Keratinocyte (primary cell): Measurements from ENCODE around the gene DNAH8. TPM values are rescaled to one million over a fixed set of nuclear protein-coding genes. Genes with fewer than 3 reads are reported as not detected.
"Not testable (repeated sequence)": the region's sequence is repeated elsewhere in the genome, so short reads cannot be mapped to it uniquely, and the experiment has no call there.

Experiments
- DNase-seq: peaks from one replicate; pipeline ENCODE4 v3.0.0-alpha.2; 2011; ENCODE audit warnings: low read depth, missing footprints, low spot score
- FAIRE-seq: peaks from 2 replicates; lab custom pipeline; 2011; peaks lifted over from hg19 to GRCh38; lab: Jason Lieb, UNC
- H2AFZ ChIP-seq: 2 replicates; pipeline ENCODE4 v1.6.0; 2012; ENCODE audit warnings: low read length, control low read depth, inconsistent platforms; ENCODE audit not compliant: control insufficient read depth
- H3K27ac ChIP-seq: 2 replicates; pipeline ENCODE4 v1.5.1; 2011; ENCODE audit warnings: low read length; ENCODE audit not compliant: control insufficient read depth, insufficient read depth
- H3K27me3 ChIP-seq: 3 replicates; pipeline ENCODE4 v1.6.0; 2011; ENCODE audit warnings: low read length; ENCODE audit not compliant: control insufficient read depth, insufficient read depth; ENCODE audit errors: extremely low read depth
- H3K36me3 ChIP-seq, 2 experiments: 2 replicates in 1 of 2; 3 replicates in 1 of 2; pipeline ENCODE4 v1.5.1; 2011; ENCODE audit warnings: low read length in 2 of 2, mild to moderate bottlenecking in 1 of 2; ENCODE audit not compliant: control insufficient read depth in 2 of 2, insufficient read depth in 2 of 2; ENCODE audit errors: extremely low read depth in 1 of 2
- H3K4me1 ChIP-seq: 3 replicates; pipeline ENCODE4 v1.5.1; 2011; ENCODE audit warnings: low read length; ENCODE audit not compliant: control insufficient read depth, insufficient read depth; ENCODE audit errors: extremely low read depth
- H3K4me2 ChIP-seq: 3 replicates; pipeline ENCODE4 v1.6.0; 2011; ENCODE audit warnings: low read depth, low read length; ENCODE audit not compliant: control insufficient read depth, insufficient read depth; ENCODE audit errors: extremely low read depth
- H3K4me3 ChIP-seq, 3 experiments: fragments of 200-600 bp in 1 of 3; sonication (generic) in 1 of 3; 2 replicates in 2 of 3; 3 replicates in 1 of 3; pipeline ENCODE4 v1.5.1; 2011 to 2016; ENCODE audit warnings: low read length in 3 of 3, mild to moderate bottlenecking in 3 of 3, control low read depth in 2 of 3, inconsistent platforms in 1 of 3, low read depth in 1 of 3, mixed read lengths in 1 of 3, mixed run types in 1 of 3, moderate library complexity in 1 of 3; ENCODE audit not compliant: control insufficient read depth in 2 of 3, insufficient read depth in 2 of 3; ENCODE audit errors: extremely low read depth in 1 of 3
- H3K79me2 ChIP-seq: 2 replicates; pipeline ENCODE4 v1.6.0; 2012; ENCODE audit warnings: low read length; ENCODE audit not compliant: control insufficient read depth, insufficient read depth
- H3K9ac ChIP-seq: 3 replicates; pipeline ENCODE4 v1.6.0; 2011; ENCODE audit warnings: low read length; ENCODE audit not compliant: control insufficient read depth, insufficient read depth; ENCODE audit errors: extremely low read depth
- H3K9me1 ChIP-seq: 3 replicates; pipeline ENCODE4 v1.6.0; 2011; ENCODE audit warnings: low read length; ENCODE audit not compliant: control insufficient read depth, insufficient read depth; ENCODE audit errors: extremely low read depth
- H3K9me3 ChIP-seq: 2 replicates; pipeline ENCODE4 v1.5.1; 2012; ENCODE audit warnings: low read depth, low read length; ENCODE audit not compliant: control insufficient read depth
- H4K20me1 ChIP-seq: 3 replicates; pipeline ENCODE4 v1.6.0; 2011; ENCODE audit warnings: low read length; ENCODE audit not compliant: control insufficient read depth, insufficient read depth; ENCODE audit errors: extremely low read depth
- CTCF ChIP-seq, 3 experiments: IDR thresholded peaks in 1 of 3; conservative IDR thresholded peaks in 1 of 3; optimal IDR thresholded peaks in 1 of 3; 2 replicates in 2 of 3; 3 replicates in 1 of 3; pipeline versions ENCODE3 to v1.5.1; 2011; ENCODE audit warnings: low read length in 3 of 3, mild to moderate bottlenecking in 3 of 3, moderate library complexity in 2 of 3, control low read depth in 1 of 3, inconsistent platforms in 1 of 3; ENCODE audit not compliant: insufficient read depth in 2 of 3; ENCODE audit errors: extremely low read depth in 1 of 3
- EZH2 ChIP-seq: IDR thresholded peaks from one replicate; pipeline ENCODE4 v1.6.1; 2012; ENCODE audit warnings: inconsistent platforms, mild to moderate bottlenecking, low read length, moderate library complexity
- dilution Hi-C: fragments of 300-500 bp; cut with MboI; formaldehyde crosslinking; loops from one replicate; pipeline ENCODE4 v1.7.0; 2020; ENCODE audit warnings: low sequenced_read_pairs; ENCODE audit not compliant: extremely low pct_ligation_motif_present
- polyA plus RNA-seq, 5 experiments: library from polyadenylated mRNA; depleted of rRNA in 3 of 5; stranded (reverse) in 3 of 5; stranded (forward) in 1 of 5; unstranded in 1 of 5; fragments of >200 nt; gene quantifications; 1 replicate in 1 of 5; 2 replicates in 3 of 5; 3 replicates in 1 of 5; pipeline versions ENCODE4 v1.2.1 to v1.2.3, GENCODE V29; 2011 to 2012; ENCODE audit warnings: missing spikeins in 2 of 5, low read depth in 1 of 5, low replicate concordance in 1 of 5

DNAH8 gene
- polyA plus RNA-seq, 1 donor (not counting 4 experiments of a cell fraction or from before 2014, with no cell fraction given) = 0.01 TPM

- no peak overlapping the region for H3K4me3 ChIP-seq
- H3K9me1 ChIP-seq = no peaks in the 10 kb centered on the region
- no peaks in the 10 kb centered on the region for H3K4me1 ChIP-seq
- no peaks in the 10 kb centered on the region for H3K27me3 ChIP-seq
- H3K4me2 ChIP-seq = no peak overlapping the region
- H3K79me2 ChIP-seq = peaks cover 93% of the 10 kb centered on the region
- TF ChIP-seq CTCF (optimal IDR thresholded peaks at IDR 0.05 in 1 of 3, IDR thresholded peaks at IDR 0.05 in 1 of 3, conservative IDR thresholded peaks at IDR 0.05 in 1 of 3; ENCODE audit: extremely low read depth in 1 of 3, insufficient read depth in 2 of 3, low read length in 3 of 3) (no peak), EZH2 (no peak)
- H3K9me3 ChIP-seq = no peaks in the 10 kb centered on the region
- H3K9ac ChIP-seq = no peak overlapping the region
- dilution Hi-C loops = no loop called here
- H3K27ac ChIP-seq = no peak overlapping the region
- no peak overlapping the region for H2AFZ ChIP-seq
- no peak for DNase-seq
- peak; percentile 39 for FAIRE-seq
- peaks cover 2 to 9% of the 10 kb centered on the region in 2 experiments for H3K36me3 ChIP-seq
- H4K20me1 ChIP-seq = peaks cover 9% of the 10 kb centered on the region
These were observed 18.8 kb upstream of the DNAH8 start for GRCh38 chr6:38696345-38696744.

GRCh38 chr6:38697846-38698245 is 17.3 kb upstream of the DNAH8 start:
- Histone ChIP-seq H3K4me3 (no peak overlapping the region), H3K9ac (no peak overlapping the region), H4K20me1 (peaks cover 9% of the 10 kb centered on the region), H3K27ac (no peak overlapping the region), H3K36me3 (peaks cover 2 to 9% of the 10 kb centered on the region in 2 experiments), H3K9me3 (no peaks in the 10 kb centered on the region), H3K9me1 (no peaks in the 10 kb centered on the region), H3K4me2 (no peak overlapping the region), H3K27me3 (no peaks in the 10 kb centered on the region), H2AFZ (no peak overlapping the region), H3K4me1 (no peaks in the 10 kb centered on the region), H3K79me2 (peaks cover 91% of the 10 kb centered on the region)
- TF ChIP-seq CTCF (optimal IDR thresholded peaks at IDR 0.05 in 1 of 3, IDR thresholded peaks at IDR 0.05 in 1 of 3, conservative IDR thresholded peaks at IDR 0.05 in 1 of 3; ENCODE audit: extremely low read depth in 1 of 3, insufficient read depth in 2 of 3, low read length in 3 of 3) (no peak), EZH2 (no peak)
- dilution Hi-C loops = no loop called here
- FAIRE-seq (no peak), DNase-seq (no peak)

- H4K20me1 ChIP-seq, H3K9me1 ChIP-seq, H3K4me2 ChIP-seq, H2AFZ ChIP-seq, H3K9ac ChIP-seq, H3K4me3 ChIP-seq, H3K27me3 ChIP-seq, dilution Hi-C loops, FAIRE-seq, DNase-seq, H3K36me3 ChIP-seq, H3K9me3 ChIP-seq, H3K4me1 ChIP-seq, H3K27ac ChIP-seq: not testable (repeated sequence)
- peaks cover 76% of the 10 kb centered on the region for H3K79me2 ChIP-seq
These were observed 15.4 kb upstream of the DNAH8 start for GRCh38 chr6:38699702-38700101.
